Adrenal gland (tissue), 5 donors: ENCODE data around the gene ZC3H15.

ENCODE experiments used
- POLR2A ChIP-seq, 2 donors: fragments of 450-650 bp; IDR thresholded peaks; one replicate each; pipeline ENCODE4 v1.6.1; 2017; ENCODE audit warnings: antibody characterized with exemption in 2 of 2, mild to moderate bottlenecking in 2 of 2, moderate library complexity in 1 of 2
- TF ChIP-seq, protein P1 (sequence below), 6 experiments: fragments of 450-650 bp in 4 of 6; fragments of 200-600 bp in 2 of 6; sonication (generic) in 1 of 6; IDR thresholded peaks; 1 replicate in 5 of 6; 2 replicates in 1 of 6; pipeline versions ENCODE4 v1.5.1 to v1.8.0; 2016 to 2021; ENCODE audit warnings: antibody characterized with exemption in 6 of 6, mild to moderate bottlenecking in 2 of 6, moderate library complexity in 1 of 6
- donor health status: DM: no; HTN: no; CAD: no.

DNA sequence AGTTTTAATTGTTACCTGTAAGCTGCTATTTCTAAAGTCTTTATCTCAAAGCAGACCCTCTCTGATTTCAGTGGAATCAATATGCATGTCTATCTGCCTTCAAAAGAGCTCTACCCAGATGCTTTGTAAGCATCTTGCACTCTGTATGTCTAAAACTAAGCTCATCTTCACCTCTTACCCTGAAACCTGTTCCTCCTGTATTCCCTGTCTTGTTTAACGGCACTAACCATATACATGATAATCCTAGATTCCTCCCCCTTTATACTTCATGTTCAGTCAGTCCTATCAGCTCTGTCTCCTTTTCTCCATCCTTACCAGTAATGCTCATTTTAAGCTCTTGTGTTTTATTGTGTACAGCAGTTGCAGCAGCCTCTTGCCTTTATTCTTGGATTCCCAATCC is 12.8 kb downstream of the ZC3H15 start:
- TF ChIP-seq, protein P1, sequence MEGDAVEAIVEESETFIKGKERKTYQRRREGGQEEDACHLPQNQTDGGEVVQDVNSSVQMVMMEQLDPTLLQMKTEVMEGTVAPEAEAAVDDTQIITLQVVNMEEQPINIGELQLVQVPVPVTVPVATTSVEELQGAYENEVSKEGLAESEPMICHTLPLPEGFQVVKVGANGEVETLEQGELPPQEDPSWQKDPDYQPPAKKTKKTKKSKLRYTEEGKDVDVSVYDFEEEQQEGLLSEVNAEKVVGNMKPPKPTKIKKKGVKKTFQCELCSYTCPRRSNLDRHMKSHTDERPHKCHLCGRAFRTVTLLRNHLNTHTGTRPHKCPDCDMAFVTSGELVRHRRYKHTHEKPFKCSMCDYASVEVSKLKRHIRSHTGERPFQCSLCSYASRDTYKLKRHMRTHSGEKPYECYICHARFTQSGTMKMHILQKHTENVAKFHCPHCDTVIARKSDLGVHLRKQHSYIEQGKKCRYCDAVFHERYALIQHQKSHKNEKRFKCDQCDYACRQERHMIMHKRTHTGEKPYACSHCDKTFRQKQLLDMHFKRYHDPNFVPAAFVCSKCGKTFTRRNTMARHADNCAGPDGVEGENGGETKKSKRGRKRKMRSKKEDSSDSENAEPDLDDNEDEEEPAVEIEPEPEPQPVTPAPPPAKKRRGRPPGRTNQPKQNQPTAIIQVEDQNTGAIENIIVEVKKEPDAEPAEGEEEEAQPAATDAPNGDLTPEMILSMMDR (IDR thresholded peaks at IDR 0.05) = no peak
- TF ChIP-seq POLR2A (IDR thresholded peaks at IDR 0.05) = no peak
